ENCODE data around the gene RAP1GAP. TPM values are rescaled to one million over a fixed set of nuclear protein-coding genes. Genes with fewer than 3 reads are reported as not detected.

Gene RAP1GAP
- total and polyA plus RNA-seq, 9 of the 15 experiments (the other 6 are each of a cell fraction or from before 2014, with no cell fraction given) = 0.29 to 30.2 (median 19.2) TPM

GRCh38 chr1:21659099-21659923 is 9.8 kb downstream of the RAP1GAP start (continued):
- TF ChIP-seq ZBTB11 (CRISPR knock-in tag; IDR thresholded peaks at IDR 0.05) (peak in 1 of 3 experiments; percentile 74; a peak in 2 of 6 replicates), NEUROD1 (IDR thresholded peaks at IDR 0.05; ENCODE audit: borderline replicate concordance, low read depth, low read length, partially characterized antibody) (peak; percentile 52), ELK1 (CRISPR knock-in tag; IDR thresholded peaks at IDR 0.05) (no peak), BMI1 (IDR thresholded peaks at IDR 0.05; ENCODE audit: low read length) (no peak), ZKSCAN3 (CRISPR knock-in tag; IDR thresholded peaks at IDR 0.05) (no peak), CREB1 (IDR thresholded peaks at IDR 0.05) (peak; percentile 49), CREB1 (CRISPR knock-in tag; IDR thresholded peaks at IDR 0.05) (peak; percentile 87), SOX6 (IDR thresholded peaks at IDR 0.05) (peak; percentile 51; the same call in 1 of the 2 replicates), YY1 (IDR thresholded peaks at IDR 0.05; ENCODE audit: borderline replicate concordance in 1 of 3, control insufficient read depth in 1 of 3, extremely low read depth in 1 of 3, insufficient read depth in 3 of 3, insufficient read length in 1 of 3, insufficient replicate concordance in 2 of 3, low read depth in 1 of 3, low read length in 2 of 3) (peak in 2 of 3 experiments; percentile 44 to 65), CCNT2 (IDR thresholded peaks at IDR 0.05; ENCODE audit: borderline replicate concordance, extremely low read depth, insufficient read length, low read depth, low read length) (peak; percentile 88), NKRF (IDR thresholded peaks at IDR 0.05; ENCODE audit: borderline replicate concordance) (peak; percentile 43; the same call in 1 of the 2 replicates), RBFOX2 (IDR thresholded peaks at IDR 0.05; ENCODE audit: low read depth, low read length) (peak; percentile 58), CHD2 (IDR thresholded peaks at IDR 0.05; ENCODE audit: low read depth, low read length) (peak; percentile 56; the same call in 1 of the 2 replicates), TEAD1 (CRISPR knock-in tag; IDR thresholded peaks at IDR 0.05) (peak; percentile 69 to 98; a peak in 3 of 4 replicates), ZC3H4 (CRISPR knock-in tag; IDR thresholded peaks at IDR 0.05; ENCODE audit: borderline replicate concordance) (no peak; the same call in 1 of the 2 replicates), ESRRA (IDR thresholded peaks at IDR 0.05; ENCODE audit: borderline replicate concordance, low read depth) (peak; percentile 50; the same call in 1 of the 2 replicates)

All from K562 (cell line).